Measurements from ENCODE around the gene CORO2B.

Gene CORO2B

GRCh38 chr15:68592544-68592943 lies 13.8 kb downstream of the CORO2B start:
- H3K9me3 ChIP-seq (ENCODE audit: control insufficient read depth, low read length) = no peaks in the 10 kb centered on the region
- no peaks in the 10 kb centered on the region for H3K27me3 ChIP-seq (ENCODE audit: control insufficient read depth, insufficient read depth, low read length)
- H3K9ac ChIP-seq = no peak overlapping the region
- H3K4me3 ChIP-seq (ENCODE audit: low read depth, low read length) = no peak overlapping the region
- no peak overlapping the region for H2AFZ ChIP-seq
- no peaks in the 10 kb centered on the region for H3K79me2 ChIP-seq
- no peaks in the 10 kb centered on the region for H3K4me1 ChIP-seq
- H3K27ac ChIP-seq = no peak overlapping the region
- no peaks in the 10 kb centered on the region for H3K36me3 ChIP-seq (ENCODE audit: control insufficient read depth, insufficient read depth, low read length)
- no peak for TF ChIP-seq CTCF (IDR thresholded peaks at IDR 0.05)
- H3K4me2 ChIP-seq (ENCODE audit: low read length) = no peak overlapping the region

- H3K27ac ChIP-seq = no peak overlapping the region
- no peaks in the 10 kb centered on the region for H3K9me3 ChIP-seq (ENCODE audit: control insufficient read depth, low read length)
- no peaks in the 10 kb centered on the region for H3K4me1 ChIP-seq
- H3K27me3 ChIP-seq (ENCODE audit: control insufficient read depth, insufficient read depth, low read length) = no peaks in the 10 kb centered on the region
- H3K36me3 ChIP-seq (ENCODE audit: control insufficient read depth, insufficient read depth, low read length) = no peaks in the 10 kb centered on the region
- H2AFZ ChIP-seq = no peak overlapping the region
- no peak overlapping the region for H3K9ac ChIP-seq
- no peak for TF ChIP-seq CTCF (IDR thresholded peaks at IDR 0.05)
- H3K79me2 ChIP-seq = no peaks in the 10 kb centered on the region
- H3K4me2 ChIP-seq (ENCODE audit: low read length) = no peak overlapping the region
- no peak overlapping the region for H3K4me3 ChIP-seq (ENCODE audit: low read depth, low read length)
These were observed 14.5 kb downstream of the CORO2B start for GRCh38 chr15:68593341-68593740.

- no peak for TF ChIP-seq CTCF (IDR thresholded peaks at IDR 0.05)
- H3K9ac ChIP-seq = no peak overlapping the region
These were observed 15.2 kb downstream of the CORO2B start for GRCh38 chr15:68593828-68594532.

GRCh38 chr15:68594533-68595259 lies 15.9 kb downstream of the CORO2B start:
- H3K9ac ChIP-seq = no peak overlapping the region
- H3K4me2 ChIP-seq (ENCODE audit: low read length) = no peak overlapping the region
- no peaks in the 10 kb centered on the region for H3K79me2 ChIP-seq
- no peaks in the 10 kb centered on the region for H3K36me3 ChIP-seq (ENCODE audit: control insufficient read depth, insufficient read depth, low read length)
- H2AFZ ChIP-seq = no peak overlapping the region
- no peaks in the 10 kb centered on the region for H3K9me3 ChIP-seq (ENCODE audit: control insufficient read depth, low read length)
- no peak overlapping the region for H3K4me3 ChIP-seq (ENCODE audit: low read depth, low read length)
- no peak overlapping the region for H3K27ac ChIP-seq
- no peaks in the 10 kb centered on the region for H3K27me3 ChIP-seq (ENCODE audit: control insufficient read depth, insufficient read depth, low read length)
- H3K4me1 ChIP-seq = no peaks in the 10 kb centered on the region
- no peak for TF ChIP-seq CTCF (IDR thresholded peaks at IDR 0.05)

More at GRCh38 chr15:68593828-68594532, 15.2 kb downstream of the CORO2B start:
- H3K79me2 ChIP-seq = no peaks in the 10 kb centered on the region
- no peaks in the 10 kb centered on the region for H3K9me3 ChIP-seq (ENCODE audit: control insufficient read depth, low read length)
- no peak overlapping the region for H2AFZ ChIP-seq
- no peaks in the 10 kb centered on the region for H3K36me3 ChIP-seq (ENCODE audit: control insufficient read depth, insufficient read depth, low read length)
- no peaks in the 10 kb centered on the region for H3K27me3 ChIP-seq (ENCODE audit: control insufficient read depth, insufficient read depth, low read length)
- no peak overlapping the region for H3K4me2 ChIP-seq (ENCODE audit: low read length)
- H3K4me1 ChIP-seq = no peaks in the 10 kb centered on the region
- no peak overlapping the region for H3K27ac ChIP-seq
- H3K4me3 ChIP-seq (ENCODE audit: low read depth, low read length) = no peak overlapping the region

- no peaks in the 10 kb centered on the region for H3K4me1 ChIP-seq
These were observed 16.4 kb downstream of the CORO2B start for GRCh38 chr15:68595260-68595564.

More at GRCh38 chr15:68595260-68595564, 16.4 kb downstream of the CORO2B start:
- no peak for TF ChIP-seq CTCF (IDR thresholded peaks at IDR 0.05)
- Histone ChIP-seq H3K4me3 (ENCODE audit: low read depth, low read length) (no peak overlapping the region), H3K79me2 (no peaks in the 10 kb centered on the region), H3K9ac (no peak overlapping the region), H3K4me2 (ENCODE audit: low read length) (no peak overlapping the region), H3K27me3 (ENCODE audit: control insufficient read depth, insufficient read depth, low read length) (no peaks in the 10 kb centered on the region), H3K27ac (no peak overlapping the region), H3K9me3 (ENCODE audit: control insufficient read depth, low read length) (no peaks in the 10 kb centered on the region), H3K36me3 (ENCODE audit: control insufficient read depth, insufficient read depth, low read length) (no peaks in the 10 kb centered on the region), H2AFZ (no peak overlapping the region)

Measured in parathyroid adenoma (tissue), 2 donors.